ENCODE measurements around the gene TMEM213. TPM values are rescaled to one million over a fixed set of nuclear protein-coding genes. Genes with fewer than 3 reads are reported as not detected.

Gene TMEM213
- total RNA-seq, 1 experiment from 2014 or later: 11.3 TPM

- intact Hi-C loops (cut with micrococcal nuclease; ENCODE audit: unreplicated experiment): no loop called here
- no peak for TF ChIP-seq CTCF (IDR thresholded peaks at IDR 0.05; ENCODE audit: unreplicated experiment)
- peaks cover 14% of the 10 kb centered on the region for H3K4me1 Mint-ChIP-seq (ENCODE audit: low read depth, unreplicated experiment)
- no peak overlapping the region for H3K27ac Mint-ChIP-seq (ENCODE audit: unreplicated experiment)
- H3K9me3 Mint-ChIP-seq (ENCODE audit: low read depth, unreplicated experiment): no peaks in the 10 kb centered on the region
- DNase-seq: no peak
- H3K27me3 Mint-ChIP-seq (ENCODE audit: unreplicated experiment): no peaks in the 10 kb centered on the region
- H3K4me3 Mint-ChIP-seq (ENCODE audit: low read depth, unreplicated experiment): no peak overlapping the region
- CTCF ChIA-PET: no interaction called here
- no TSS peak for BruUV-seq (replicated peaks)
- H3K36me3 Mint-ChIP-seq (ENCODE audit: insufficient read depth, unreplicated experiment): no peaks in the 10 kb centered on the region
These were observed 26.9 kb upstream of the TMEM213 start for GRCh38 chr7:138770904-138771303.

GRCh38 chr7:138773176-138773575 is 24.6 kb upstream of the TMEM213 start:
- BruUV-seq (replicated peaks): no TSS peak
- intact Hi-C loops (cut with micrococcal nuclease; ENCODE audit: unreplicated experiment): no loop called here
- no peak overlapping the region for H3K27ac Mint-ChIP-seq (ENCODE audit: unreplicated experiment)
- no peak overlapping the region for H3K4me3 Mint-ChIP-seq (ENCODE audit: low read depth, unreplicated experiment)
- CTCF ChIA-PET: interaction anchor here (2.0 kb wide), 1 partner anchor 17 kb away, joined by 7 read pairs; no protein-coding TSS in a partner anchor
- no peak for TF ChIP-seq CTCF (IDR thresholded peaks at IDR 0.05; ENCODE audit: unreplicated experiment)
- H3K9me3 Mint-ChIP-seq (ENCODE audit: low read depth, unreplicated experiment): no peaks in the 10 kb centered on the region
- H3K27me3 Mint-ChIP-seq (ENCODE audit: unreplicated experiment): no peaks in the 10 kb centered on the region
- H3K36me3 Mint-ChIP-seq (ENCODE audit: insufficient read depth, unreplicated experiment): no peaks in the 10 kb centered on the region
- no peak for DNase-seq
- H3K4me1 Mint-ChIP-seq (ENCODE audit: low read depth, unreplicated experiment): peaks cover 14% of the 10 kb centered on the region

GRCh38 chr7:138773817-138774216 is 24.0 kb upstream of the TMEM213 start:
- Mint-ChIP-seq H3K4me1 (ENCODE audit: low read depth, unreplicated experiment) (peaks cover 14% of the 10 kb centered on the region), H3K4me3 (ENCODE audit: low read depth, unreplicated experiment) (no peak overlapping the region), H3K9me3 (ENCODE audit: low read depth, unreplicated experiment) (no peaks in the 10 kb centered on the region), H3K27ac (ENCODE audit: unreplicated experiment) (no peak overlapping the region), H3K36me3 (ENCODE audit: insufficient read depth, unreplicated experiment) (no peaks in the 10 kb centered on the region), H3K27me3 (ENCODE audit: unreplicated experiment) (no peaks in the 10 kb centered on the region)
- peak; percentile 64 for DNase-seq
- TF ChIP-seq CTCF (IDR thresholded peaks at IDR 0.05; ENCODE audit: unreplicated experiment): no peak
- intact Hi-C loops (cut with micrococcal nuclease; ENCODE audit: unreplicated experiment): no loop called here
- BruUV-seq (replicated peaks): no TSS peak
- CTCF ChIA-PET: interaction anchor here (2.0 kb wide), 1 partner anchor 18 kb away, joined by 7 read pairs; no protein-coding TSS in a partner anchor

- CTCF ChIA-PET: interaction anchor here (1.1 to 1.3 kb wide), 2 partner anchors 8 to 20 kb away, joined by 3 read pairs; no protein-coding TSS in a partner anchor
- no peak overlapping the region for H3K27ac Mint-ChIP-seq (ENCODE audit: unreplicated experiment)
- BruUV-seq (replicated peaks): no TSS peak
- H3K36me3 Mint-ChIP-seq (ENCODE audit: insufficient read depth, unreplicated experiment): no peaks in the 10 kb centered on the region
- H3K4me3 Mint-ChIP-seq (ENCODE audit: low read depth, unreplicated experiment): no peak overlapping the region
- TF ChIP-seq CTCF (IDR thresholded peaks at IDR 0.05; ENCODE audit: unreplicated experiment): no peak
- H3K27me3 Mint-ChIP-seq (ENCODE audit: unreplicated experiment): no peaks in the 10 kb centered on the region
- DNase-seq: no peak
- peaks cover 14% of the 10 kb centered on the region for H3K4me1 Mint-ChIP-seq (ENCODE audit: low read depth, unreplicated experiment)
- no peaks in the 10 kb centered on the region for H3K9me3 Mint-ChIP-seq (ENCODE audit: low read depth, unreplicated experiment)
- intact Hi-C loops (cut with micrococcal nuclease; ENCODE audit: unreplicated experiment): no loop called here
These were observed 21.5 kb upstream of the TMEM213 start for GRCh38 chr7:138776166-138776833.

Measured in Calu3 (cell line).